ENCODE results near the gene ACBD5. TPM values are rescaled to one million over a fixed set of nuclear protein-coding genes. Genes with fewer than 3 reads are reported as not detected.

ACBD5 gene
- total and polyA plus RNA-seq, 7 experiments from 2014 or later, result 6.9 to 22.2 (median 19.2) TPM

GRCh38 chr10:27258838-27259812 is 18.5 kb upstream of the ACBD5 start:
- intact Hi-C loops (cut with micrococcal nuclease), result no loop called here
- CTCF ChIA-PET, result interaction anchor here (0.6 to 1.6 kb wide), 2 partner anchors 17 to 378 kb away, joined by 3 read pairs; no protein-coding TSS in a partner anchor
- POLR2A ChIA-PET, result interaction anchor here (0.7 to 10.9 kb wide), 2 partner anchors 16 to 107 kb away, joined by 3 to 83 read pairs; no protein-coding TSS in a partner anchor

GRCh38 chr10:27258492-27258837 is 17.9 kb upstream of the ACBD5 start:
- peak overlapping the region; percentile 60 for H3K4me3 ChIP-seq (ENCODE audit: low read length)
- Mint-ChIP-seq H3K4me3 (peak overlapping the region; percentile 82 to 97 (median 87)), H3K27me3 (peaks cover 22 to 56% (median 36%) of the 10 kb centered on the region in 5 donors), H3K27ac (peak overlapping the region in 4 of 9 donors; percentile 3 to 42 (median 30)), H3K4me1 (peaks cover 17 to 27% (median 26%) of the 10 kb centered on the region in 7 donors), H3K36me3 (peaks cover 0 to 11% (median 4%) of the 10 kb centered on the region in 5 donors), H3K9me3 (peaks cover 0 to 10% (median 0%) of the 10 kb centered on the region in 11 donors)
- DNase-seq (no peak), ATAC-seq (no peak)
- no peak overlapping the region for H3K27ac ChIP-seq (ENCODE audit: low read depth, low read length)
- H3K27me3 ChIP-seq (ENCODE audit: control insufficient read depth in 2 of 2, insufficient read depth in 2 of 2, low read length in 2 of 2), result peaks cover 4 to 17% of the 10 kb centered on the region in 2 donors
- no peaks in the 10 kb centered on the region for H3K36me3 ChIP-seq (ENCODE audit: control insufficient read depth in 2 of 3, insufficient read depth in 3 of 3, low read length in 3 of 3)
- H3K4me1 ChIP-seq (ENCODE audit: control insufficient read depth in 2 of 2, insufficient read depth in 2 of 2, low read length in 2 of 2), result peaks cover 11 to 20% of the 10 kb centered on the region in 2 donors
- H3K9me3 ChIP-seq (ENCODE audit: control insufficient read depth in 2 of 3, low read length in 3 of 3), result no peaks in the 10 kb centered on the region
- ChIA-PET CTCF (interaction anchor here (1.6 kb wide), 1 partner anchor 16 kb away, joined by 3 read pairs; no protein-coding TSS in a partner anchor), POLR2A (interaction anchor here (0.7 to 10.9 kb wide), 2 partner anchors 16 to 107 kb away, joined by 3 to 83 read pairs; no protein-coding TSS in a partner anchor)
- intact Hi-C loops (cut with micrococcal nuclease), result no loop called here

More at GRCh38 chr10:27258838-27259812, 18.5 kb upstream of the ACBD5 start:
- Histone ChIP-seq H3K4me1 (ENCODE audit: control insufficient read depth in 2 of 2, insufficient read depth in 2 of 2, low read length in 2 of 2) (peaks cover 11 to 20% of the 10 kb centered on the region in 2 donors), H3K27me3 (ENCODE audit: control insufficient read depth in 2 of 2, insufficient read depth in 2 of 2, low read length in 2 of 2) (peaks cover 4 to 17% of the 10 kb centered on the region in 2 donors), H3K4me3 (ENCODE audit: low read length) (peak overlapping the region; percentile 60), H3K36me3 (ENCODE audit: control insufficient read depth in 2 of 3, insufficient read depth in 3 of 3, low read length in 3 of 3) (no peaks in the 10 kb centered on the region), H3K9me3 (ENCODE audit: control insufficient read depth in 2 of 3, low read length in 3 of 3) (no peaks in the 10 kb centered on the region), H3K27ac (ENCODE audit: low read depth, low read length) (no peak overlapping the region)
- peak overlapping the region in 6 of 9 donors; percentile 11 to 84 (median 45) for H3K27ac Mint-ChIP-seq
- ATAC-seq, result peak; percentile 41
- peak overlapping the region; percentile 83 to 97 (median 90) for H3K4me3 Mint-ChIP-seq
- H3K27me3 Mint-ChIP-seq, result peaks cover 22 to 61% (median 36%) of the 10 kb centered on the region in 5 donors
- peak in 3 of 9 donors; percentile 7 to 44 (median 16) for DNase-seq
- peaks cover 0 to 11% (median 4%) of the 10 kb centered on the region in 5 donors for H3K36me3 Mint-ChIP-seq
- peaks cover 0 to 10% (median 0%) of the 10 kb centered on the region in 11 donors for H3K9me3 Mint-ChIP-seq
- peaks cover 15 to 25% (median 23%) of the 10 kb centered on the region in 7 donors for H3K4me1 Mint-ChIP-seq

GRCh38 chr10:27256299-27257189 is 15.9 kb upstream of the ACBD5 start:
- Mint-ChIP-seq H3K36me3 (peaks cover 0 to 11% (median 4%) of the 10 kb centered on the region in 5 donors), H3K27me3 (peaks cover 22 to 44% (median 29%) of the 10 kb centered on the region in 5 donors), H3K4me3 (peak overlapping the region in 4 of 10 donors; percentile 83 to 92 (median 86)), H3K4me1 (peaks cover 20 to 36% (median 33%) of the 10 kb centered on the region in 7 donors), H3K27ac (peak overlapping the region in 5 of 9 donors; percentile 24 to 92 (median 78)), H3K9me3 (peaks cover 0 to 10% (median 0%) of the 10 kb centered on the region in 11 donors)
- ChIA-PET CTCF (no interaction called here), POLR2A (interaction anchor here (0.6 to 10.9 kb wide), 6 partner anchors 10 to 810 kb away, joined by 3 to 83 read pairs (median 4); partner anchors contain the start of genes ACBD5 and MASTL)
- Histone ChIP-seq H3K4me3 (ENCODE audit: low read length) (peak overlapping the region; percentile 22), H3K4me1 (ENCODE audit: control insufficient read depth in 2 of 2, insufficient read depth in 2 of 2, low read length in 2 of 2) (peaks cover 11 to 20% of the 10 kb centered on the region in 2 donors), H3K9me3 (ENCODE audit: control insufficient read depth in 2 of 3, low read length in 3 of 3) (no peaks in the 10 kb centered on the region), H3K36me3 (ENCODE audit: control insufficient read depth in 2 of 3, insufficient read depth in 3 of 3, low read length in 3 of 3) (no peaks in the 10 kb centered on the region), H3K27ac (ENCODE audit: low read depth, low read length) (no peak overlapping the region), H3K27me3 (ENCODE audit: control insufficient read depth in 2 of 2, insufficient read depth in 2 of 2, low read length in 2 of 2) (peaks cover 4 to 17% of the 10 kb centered on the region in 2 donors)
- no peak for DNase-seq
- no peak for ATAC-seq
- intact Hi-C loops (cut with micrococcal nuclease), result loop anchor here (1.0 kb wide), 2 partner anchors 13 to 14 kb away; no protein-coding TSS in a partner anchor

- POLR2A ChIA-PET, result interaction anchor here (10.9 kb wide), 1 partner anchor 11 kb away, joined by 83 read pairs; no protein-coding TSS in a partner anchor
- DNase-seq, result no peak
Measured at GRCh38 chr10:27253576-27253975, 13.0 kb upstream of the ACBD5 start.

GRCh38 chr10:27252267-27253000 is 11.8 kb upstream of the ACBD5 start:
- H3K4me3 Mint-ChIP-seq, result peak overlapping the region; percentile 69 to 88 (median 80)
- peaks cover 0 to 6% (median 5%) of the 10 kb centered on the region in 5 donors for H3K36me3 Mint-ChIP-seq
- ChIA-PET POLR2A (interaction anchor here (1.3 to 10.9 kb wide), 4 partner anchors 10 to 98 kb away, joined by 4 to 83 read pairs (median 6); partner anchors contain the start of genes ACBD5 and YME1L1), CTCF (interaction anchor here (1.0 to 1.1 kb wide), 3 partner anchors 29 to 96 kb away, joined by 3 to 7 read pairs (median 3); no protein-coding TSS in a partner anchor)
- Histone ChIP-seq H3K4me3 (ENCODE audit: low read length) (peak overlapping the region; percentile 51), H3K4me1 (ENCODE audit: control insufficient read depth in 2 of 2, insufficient read depth in 2 of 2, low read length in 2 of 2) (peaks cover 0 to under 1% of the 10 kb centered on the region in 2 donors), H3K27ac (ENCODE audit: low read depth, low read length) (peak overlapping the region; percentile 79), H3K27me3 (ENCODE audit: control insufficient read depth in 2 of 2, insufficient read depth in 2 of 2, low read length in 2 of 2) (no peaks in the 10 kb centered on the region), H3K9me3 (ENCODE audit: control insufficient read depth in 2 of 3, low read length in 3 of 3) (no peaks in the 10 kb centered on the region), H3K36me3 (ENCODE audit: control insufficient read depth in 2 of 3, insufficient read depth in 3 of 3, low read length in 3 of 3) (no peaks in the 10 kb centered on the region)
- ATAC-seq (peak; percentile 97), DNase-seq (peak; percentile 66 to 87 (median 80))
- intact Hi-C loops (cut with micrococcal nuclease), result loop anchor here (1.0 to 2.0 kb wide), 4 partner anchors 9 to 33 kb away; no protein-coding TSS in a partner anchor
- H3K9me3 Mint-ChIP-seq, result peaks cover 0 to 5% (median 2%) of the 10 kb centered on the region in 11 donors
- H3K27ac Mint-ChIP-seq, result peak overlapping the region; percentile 40 to 88 (median 81)
- peaks cover 0 to 5% (median 5%) of the 10 kb centered on the region in 5 donors for H3K27me3 Mint-ChIP-seq
- H3K4me1 Mint-ChIP-seq, result peaks cover 8 to 15% (median 13%) of the 10 kb centered on the region in 7 donors

More at GRCh38 chr10:27253576-27253975, 13.0 kb upstream of the ACBD5 start:
- CTCF ChIA-PET, result interaction anchor here (1.1 kb wide), 1 partner anchor 30 kb away, joined by 7 read pairs; no protein-coding TSS in a partner anchor
- peaks cover 10 to 12% of the 10 kb centered on the region in 2 donors for H3K4me1 ChIP-seq (ENCODE audit: control insufficient read depth in 2 of 2, insufficient read depth in 2 of 2, low read length in 2 of 2)
- H3K4me3 Mint-ChIP-seq, result peak overlapping the region; percentile 50 to 88 (median 75)
- H3K4me1 Mint-ChIP-seq, result peaks cover 14 to 26% (median 24%) of the 10 kb centered on the region in 7 donors
- H3K27ac ChIP-seq (ENCODE audit: low read depth, low read length), result no peak overlapping the region
- H3K27me3 Mint-ChIP-seq, result peaks cover 5 to 17% (median 16%) of the 10 kb centered on the region in 5 donors
- ATAC-seq, result no peak
- peaks cover 0 to 9% (median 7%) of the 10 kb centered on the region in 5 donors for H3K36me3 Mint-ChIP-seq
- no peaks in the 10 kb centered on the region for H3K9me3 ChIP-seq (ENCODE audit: control insufficient read depth in 2 of 3, low read length in 3 of 3)
- peaks cover 3 to 8% of the 10 kb centered on the region in 2 donors for H3K27me3 ChIP-seq (ENCODE audit: control insufficient read depth in 2 of 2, insufficient read depth in 2 of 2, low read length in 2 of 2)
- H3K4me3 ChIP-seq (ENCODE audit: low read length), result no peak overlapping the region
- intact Hi-C loops (cut with micrococcal nuclease), result loop anchor here in 1 of 2 donors (2.0 kb wide), 1 partner anchor 29 kb away; no protein-coding TSS in a partner anchor
- no peaks in the 10 kb centered on the region for H3K36me3 ChIP-seq (ENCODE audit: control insufficient read depth in 2 of 3, insufficient read depth in 3 of 3, low read length in 3 of 3)
- peaks cover 0 to 7% (median 2%) of the 10 kb centered on the region in 11 donors for H3K9me3 Mint-ChIP-seq
- H3K27ac Mint-ChIP-seq, result peak overlapping the region in 8 of 9 donors; percentile 21 to 81 (median 64)

All from naive thymus-derived CD4-positive, alpha-beta T cell (primary cell).